Mesendoderm (in vitro differentiated cells): ENCODE results near the gene GOLGA6L2.

Experiments
- DNase-seq: peaks from one replicate; pipeline ENCODE4 v3.0.0; 2013
- H2AK5ac ChIP-seq: 2 replicates; pipeline ENCODE4 v1.6.1; 2013; ENCODE audit warnings: low read length, inconsistent platforms
- H2BK120ac ChIP-seq: 2 replicates; pipeline ENCODE4 v1.6.1; 2013; ENCODE audit warnings: low read depth, mild to moderate bottlenecking, low read length, moderate library complexity, mixed read lengths
- H2BK15ac ChIP-seq: replicated peaks from 2 replicates; pipeline ENCODE4 v1.6.1; 2013; ENCODE audit warnings: low read depth, mild to moderate bottlenecking, moderate library complexity
- H2BK5ac ChIP-seq: 2 replicates; pipeline ENCODE4 v1.6.1; 2013; ENCODE audit warnings: low read length, inconsistent platforms
- H3K18ac ChIP-seq: 2 replicates; pipeline ENCODE4 v1.6.1; 2013; ENCODE audit warnings: mild to moderate bottlenecking, low read length, mixed read lengths
- H3K23ac ChIP-seq: one replicate; pipeline ENCODE4 v1.6.1; 2013; ENCODE audit warnings: low read length
- H3K27ac ChIP-seq: 2 replicates; pipeline ENCODE4 v1.5.1; 2013; ENCODE audit warnings: low read depth, mild to moderate bottlenecking, inconsistent platforms, low read length, moderate library complexity
- H3K27me3 ChIP-seq: 2 replicates; pipeline ENCODE4 v1.6.1; 2013; ENCODE audit warnings: low read length, control low read depth, mild to moderate bottlenecking, inconsistent platforms; ENCODE audit not compliant: insufficient read depth, poor library complexity
- H3K36me3 ChIP-seq: 2 replicates; pipeline ENCODE4 v1.6.1; 2013; ENCODE audit warnings: low read length, inconsistent platforms; ENCODE audit not compliant: control insufficient read depth, insufficient read depth
- H3K4ac ChIP-seq: one replicate; pipeline ENCODE4 v1.6.1; 2013; ENCODE audit warnings: low read depth, mild to moderate bottlenecking, low read length, moderate library complexity
- H3K4me1 ChIP-seq: 2 replicates; pipeline ENCODE4 v1.6.1; 2013; ENCODE audit warnings: low read depth, low read length, inconsistent platforms; ENCODE audit not compliant: control insufficient read depth
- H3K4me2 ChIP-seq: 2 replicates; pipeline ENCODE4 v1.6.1; 2013; ENCODE audit warnings: low read length
- H3K4me3 ChIP-seq: 2 replicates; pipeline ENCODE4 v1.5.1; 2013; ENCODE audit warnings: mild to moderate bottlenecking, low read length
- H3K56ac ChIP-seq: one replicate; pipeline ENCODE4 v1.6.1; 2013; ENCODE audit warnings: low read length
- H3K79me1 ChIP-seq: 2 replicates; pipeline ENCODE4 v1.6.1; 2013; ENCODE audit warnings: low read length, inconsistent platforms
- H3K79me2 ChIP-seq: 2 replicates; pipeline ENCODE4 v1.6.1; 2013; ENCODE audit warnings: mild to moderate bottlenecking, low read length; ENCODE audit not compliant: control insufficient read depth, insufficient read depth
- H3K9ac ChIP-seq: 2 replicates; pipeline ENCODE4 v1.6.1; 2013; ENCODE audit warnings: low read length, inconsistent platforms
- H4K5ac ChIP-seq: one replicate; pipeline ENCODE4 v1.6.1; 2013; ENCODE audit warnings: low read length
- H4K8ac ChIP-seq: one replicate; pipeline ENCODE4 v1.6.1; 2013; ENCODE audit warnings: low read depth, mild to moderate bottlenecking, control low read depth, low read length, moderate library complexity
- WGBS: extraction: QIAGEN DNeasy Blood & Tissue Kit; methylation state at CpG from one replicate; pipeline ENCODE4 v1.1.7; 2013; ENCODE audit warnings: low lambda C conversion rate, missing lambda C conversion rate; ENCODE audit not compliant: insufficient coverage; ENCODE audit errors: extremely low coverage; 5-methylcytosine and 5-hydroxymethylcytosine counted together

The GOLGA6L2 gene

GRCh38 chr15:23444269-23444668, 2.8 kb downstream of the GOLGA6L2 start:
- Histone ChIP-seq H3K4me2 (no peak overlapping the region), H3K56ac (no peak overlapping the region), H3K4ac (no peak overlapping the region), H3K4me1 (no peaks in the 10 kb centered on the region), H3K79me2 (no peaks in the 10 kb centered on the region), H2AK5ac (no peak overlapping the region), H3K9ac (no peak overlapping the region), H3K79me1 (no peaks in the 10 kb centered on the region), H3K36me3 (no peaks in the 10 kb centered on the region), H2BK15ac (no peak overlapping the region), H3K23ac (no peak overlapping the region), H4K8ac (no peak overlapping the region), H3K4me3 (no peak overlapping the region), H2BK5ac (no peak overlapping the region), H3K18ac (no peak overlapping the region), H3K27ac (no peak overlapping the region), H2BK120ac (no peak overlapping the region), H4K5ac (no peak overlapping the region), H3K27me3 (no peaks in the 10 kb centered on the region)
- no peak for DNase-seq
- no CpG with 5 or more reads among the region's 11 CpGs for WGBS

- Histone ChIP-seq H3K79me1 (no peaks in the 10 kb centered on the region), H2BK5ac (no peak overlapping the region), H3K23ac (no peak overlapping the region), H3K4ac (no peak overlapping the region), H3K18ac (no peak overlapping the region), H4K8ac (no peak overlapping the region), H3K27ac (no peak overlapping the region), H3K9ac (no peak overlapping the region), H2BK15ac (no peak overlapping the region), H3K4me2 (no peak overlapping the region), H4K5ac (no peak overlapping the region), H3K79me2 (no peaks in the 10 kb centered on the region), H3K36me3 (no peaks in the 10 kb centered on the region), H3K27me3 (no peaks in the 10 kb centered on the region), H3K4me1 (no peaks in the 10 kb centered on the region), H2BK120ac (no peak overlapping the region), H2AK5ac (no peak overlapping the region), H3K56ac (no peak overlapping the region), H3K4me3 (no peak overlapping the region)
- no peak for DNase-seq
- WGBS = no CpG with 5 or more reads among the region's 13 CpGs
Observed at GRCh38 chr15:23441204-23441603, 5.8 kb downstream of the GOLGA6L2 start.

GRCh38 chr15:23440596-23440995, 6.4 kb downstream of the GOLGA6L2 start:
- Histone ChIP-seq H3K27me3 (no peaks in the 10 kb centered on the region), H2BK5ac (no peak overlapping the region), H3K18ac (no peak overlapping the region), H3K4me1 (no peaks in the 10 kb centered on the region), H2BK120ac (no peak overlapping the region), H3K79me2 (no peaks in the 10 kb centered on the region), H2BK15ac (no peak overlapping the region), H3K27ac (no peak overlapping the region), H3K23ac (no peak overlapping the region), H3K4me2 (no peak overlapping the region), H3K9ac (no peak overlapping the region), H2AK5ac (no peak overlapping the region), H3K56ac (no peak overlapping the region), H4K8ac (no peak overlapping the region), H3K79me1 (no peaks in the 10 kb centered on the region), H4K5ac (no peak overlapping the region), H3K4ac (no peak overlapping the region), H3K4me3 (no peak overlapping the region), H3K36me3 (no peaks in the 10 kb centered on the region)
- no CpG with 5 or more reads among the region's 10 CpGs for WGBS
- DNase-seq = no peak

DNA sequence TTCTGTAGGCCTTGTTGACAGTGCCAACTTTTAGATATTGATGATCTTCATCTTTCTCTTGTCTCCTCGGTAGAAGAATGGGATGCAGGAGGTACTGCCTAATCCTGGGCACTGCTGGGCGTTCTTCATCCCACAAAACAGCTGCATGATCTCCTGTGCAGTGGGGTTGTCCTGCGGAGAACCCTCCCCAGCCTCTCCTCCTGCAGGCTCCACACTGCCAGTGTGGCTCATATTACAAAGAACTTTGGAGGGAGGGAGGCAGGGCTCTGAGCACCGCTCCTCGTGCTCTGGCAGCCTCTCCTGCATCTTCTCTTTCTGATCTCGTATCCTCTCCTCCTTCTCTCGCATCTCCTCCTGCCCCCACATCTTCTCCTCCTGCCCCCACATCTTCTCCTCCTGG, 7.5 kb downstream of the GOLGA6L2 start:
- WGBS = no CpG with 5 or more reads among the region's 7 CpGs
- Histone ChIP-seq H2AK5ac (no peak overlapping the region), H4K8ac (no peak overlapping the region), H3K23ac (no peak overlapping the region), H2BK5ac (no peak overlapping the region), H3K18ac (no peak overlapping the region), H3K4ac (no peak overlapping the region), H3K27me3 (no peaks in the 10 kb centered on the region), H3K79me2 (no peaks in the 10 kb centered on the region), H3K4me2 (no peak overlapping the region), H3K9ac (no peak overlapping the region), H3K4me1 (no peaks in the 10 kb centered on the region), H3K56ac (no peak overlapping the region), H3K79me1 (no peaks in the 10 kb centered on the region), H3K4me3 (no peak overlapping the region), H3K36me3 (no peaks in the 10 kb centered on the region), H2BK120ac (no peak overlapping the region), H3K27ac (no peak overlapping the region), H4K5ac (no peak overlapping the region), H2BK15ac (no peak overlapping the region)
- no peak for DNase-seq

DNA sequence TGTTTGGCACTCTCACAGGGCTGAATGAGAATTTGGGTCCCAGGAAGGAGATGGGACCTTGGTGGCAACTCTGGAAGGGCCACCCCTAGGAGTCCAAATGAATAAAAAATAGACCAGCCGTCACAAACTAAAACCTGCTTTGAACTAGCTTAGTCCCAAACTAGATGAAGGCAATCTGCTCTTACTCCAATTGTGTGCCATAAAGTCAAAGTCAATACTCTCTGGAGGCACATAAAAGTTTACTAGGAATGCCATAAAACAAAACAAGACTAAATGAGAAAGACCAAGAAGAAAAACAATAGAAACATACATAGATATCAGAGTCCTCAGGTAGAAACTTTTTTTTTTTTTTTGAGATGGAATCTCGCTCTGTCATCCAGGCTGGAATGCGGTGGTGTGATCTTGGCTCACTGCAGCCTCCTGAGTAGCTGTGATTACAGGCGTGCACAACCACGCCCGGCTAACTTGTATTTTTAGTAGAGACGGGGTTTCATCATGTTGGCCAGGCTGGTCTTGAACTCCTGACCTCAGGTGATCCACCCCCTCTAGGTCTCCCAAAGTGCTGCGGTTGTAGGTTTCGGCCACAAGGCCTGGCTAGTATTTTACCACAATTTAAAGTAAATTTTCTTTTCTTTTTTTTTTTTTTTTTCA, 8.1 kb downstream of the GOLGA6L2 start:
- H3K79me1 ChIP-seq = no peaks in the 10 kb centered on the region
- no peak overlapping the region for H3K27ac ChIP-seq
- no peaks in the 10 kb centered on the region for H3K79me2 ChIP-seq
- no peaks in the 10 kb centered on the region for H3K27me3 ChIP-seq
- H3K4me1 ChIP-seq = no peaks in the 10 kb centered on the region
- H3K18ac ChIP-seq = no peak overlapping the region
- no peak for DNase-seq
- no peak overlapping the region for H3K9ac ChIP-seq
- H3K4me3 ChIP-seq = no peak overlapping the region
- no CpG with 5 or more reads among the region's 9 CpGs for WGBS
- H4K8ac ChIP-seq = no peak overlapping the region
- H4K5ac ChIP-seq = no peak overlapping the region
- H2AK5ac ChIP-seq = no peak overlapping the region
- no peak overlapping the region for H3K56ac ChIP-seq
- H2BK15ac ChIP-seq = no peak overlapping the region
- H3K4me2 ChIP-seq = no peak overlapping the region
- no peaks in the 10 kb centered on the region for H3K36me3 ChIP-seq
- no peak overlapping the region for H2BK5ac ChIP-seq
- H3K4ac ChIP-seq = no peak overlapping the region
- H3K23ac ChIP-seq = no peak overlapping the region
- H2BK120ac ChIP-seq = no peak overlapping the region

DNA sequence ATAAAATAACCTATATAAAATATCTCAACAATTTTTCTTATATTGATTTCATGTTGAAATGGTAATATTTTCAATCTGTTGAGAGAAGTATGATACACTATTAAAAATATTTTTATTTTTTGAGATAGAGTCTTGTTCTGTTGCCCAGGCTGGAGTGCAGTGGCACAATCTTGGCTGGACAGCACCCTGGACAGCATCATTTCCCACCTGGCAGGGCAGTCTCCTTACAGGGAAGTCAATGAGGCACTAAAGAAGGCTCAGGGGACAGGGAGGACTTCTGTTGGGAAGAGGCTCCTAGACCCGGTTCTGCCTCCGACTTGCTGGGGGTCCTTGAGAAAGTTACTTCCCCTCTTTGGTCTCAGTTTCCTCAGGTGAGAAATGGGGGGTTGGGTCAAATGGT, 9.4 kb downstream of the GOLGA6L2 start:
- Histone ChIP-seq H3K18ac (no peak overlapping the region), H4K5ac (no peak overlapping the region), H2BK5ac (no peak overlapping the region), H3K27me3 (no peaks in the 10 kb centered on the region), H3K79me1 (no peaks in the 10 kb centered on the region), H3K9ac (no peak overlapping the region), H3K4me1 (no peaks in the 10 kb centered on the region), H3K79me2 (no peaks in the 10 kb centered on the region), H3K4me2 (no peak overlapping the region), H3K27ac (no peak overlapping the region), H3K4me3 (no peak overlapping the region), H3K4ac (no peak overlapping the region), H2BK15ac (no peak overlapping the region), H4K8ac (no peak overlapping the region), H3K36me3 (no peaks in the 10 kb centered on the region), H3K56ac (no peak overlapping the region), H2AK5ac (no peak overlapping the region), H2BK120ac (no peak overlapping the region), H3K23ac (no peak overlapping the region)
- no peak for DNase-seq
- WGBS = no CpG with 5 or more reads among the region's 2 CpGs
